HepG2 (cell line): ENCODE measurements around the gene GNL1. TPM values are rescaled to one million over a fixed set of nuclear protein-coding genes. Genes with fewer than 3 reads are reported as not detected.

Experiments used
- AGO1 ChIP-seq: fragments of 200-400 bp; formaldehyde crosslinking; IDR thresholded peaks from 2 replicates; pipeline ENCODE4 v1.6.1; 2017; ENCODE audit warnings: mild to moderate bottlenecking, low read depth, low read length, moderate library complexity; ENCODE audit not compliant: poor library complexity, severe bottlenecking
- ASH2L ChIP-seq: fragments of 300-600, 200-600 bp; sonication (generic); IDR thresholded peaks from 2 replicates; pipeline ENCODE4 v1.7.0; 2017; ENCODE audit warnings: low read depth, mild to moderate bottlenecking, moderate library complexity, mixed read lengths, low read length; ENCODE audit not compliant: insufficient read length
- BORCS8-MEF2B ChIP-seq: sonication (generic); formaldehyde crosslinking; IDR thresholded peaks from 2 replicates; pipeline ENCODE4 v1.8.0; 2022; ENCODE audit warnings: mild to moderate bottlenecking, missing genetic modification reagents
- CENPT ChIP-seq: sonication (generic); formaldehyde crosslinking; IDR thresholded peaks from 2 replicates; pipeline ENCODE4 v1.8.0; 2022; ENCODE audit warnings: low read depth, mild to moderate bottlenecking, moderate library complexity, missing genetic modification reagents
- CREM ChIP-seq, 2 experiments: sonication (generic) in 1 of 2; formaldehyde crosslinking in 1 of 2; IDR thresholded peaks; 2 replicates each; pipeline versions ENCODE4 v1.4.0 to v1.6.1; 2016 to 2020; ENCODE audit warnings: antibody characterized with exemption in 1 of 2, mild to moderate bottlenecking in 1 of 2, missing genetic modification reagents in 1 of 2
- FOXP1 ChIP-seq, 2 experiments: fragments of 450-650 bp in 1 of 2; IDR thresholded peaks; 2 replicates each; pipeline ENCODE4 v1.6.1; 2017 to 2018; ENCODE audit warnings: antibody characterized with exemption in 1 of 2
- JARID2 ChIP-seq: sonication (generic); formaldehyde crosslinking; IDR thresholded peaks from 2 replicates; pipeline ENCODE4 v1.8.1; 2023; ENCODE audit warnings: missing genetic modification reagents, inconsistent platforms; ENCODE audit not compliant: insufficient replicate concordance
- MAFF ChIP-seq: IDR thresholded peaks from 2 replicates; pipeline ENCODE4 v1.6.1; 2011; ENCODE audit warnings: low read depth, low read length, improper control_type of control experiment
- PCBP2 ChIP-seq: fragments of 200-400 bp; formaldehyde crosslinking; optimal IDR thresholded peaks from 2 replicates; pipeline ENCODE3; 2018; ENCODE audit warnings: low read length, low read depth; ENCODE audit not compliant: poor library complexity, severe bottlenecking
- RFX1 ChIP-seq: fragments of 450-650 bp; IDR thresholded peaks from 2 replicates; pipeline ENCODE4 v1.6.1; 2017
- RFX3 ChIP-seq: IDR thresholded peaks from 2 replicates; pipeline ENCODE4 v1.6.1; 2016; ENCODE audit warnings: missing biosample characterization, missing genetic modification reagents
- RXRB ChIP-seq: IDR thresholded peaks from 2 replicates; pipeline ENCODE4 v1.6.1; 2016; ENCODE audit warnings: borderline replicate concordance, missing genetic modification reagents, missing compliant biosample characterization
- SSRP1 ChIP-seq: IDR thresholded peaks from 2 replicates; pipeline ENCODE4 v1.6.1; 2016; ENCODE audit warnings: control low read depth
- TARDBP ChIP-seq: sonication (generic); formaldehyde crosslinking; IDR thresholded peaks from 2 replicates; pipeline ENCODE4 v1.8.0; 2022; ENCODE audit warnings: mild to moderate bottlenecking, missing genetic modification reagents
- TOPORS ChIP-seq: sonication (generic); formaldehyde crosslinking; IDR thresholded peaks from 2 replicates; pipeline ENCODE4 v1.8.0; 2023; ENCODE audit warnings: mild to moderate bottlenecking, missing genetic modification reagents
- YEATS4 ChIP-seq: sonication (generic); formaldehyde crosslinking; IDR thresholded peaks from 2 replicates; pipeline ENCODE4 v1.4.0; 2020; ENCODE audit warnings: missing genetic modification reagents, borderline replicate concordance
- ZBTB3 ChIP-seq: sonication (generic); formaldehyde crosslinking; IDR thresholded peaks from 2 replicates; pipeline ENCODE4 v1.4.0; 2020; ENCODE audit warnings: low read depth, mild to moderate bottlenecking, moderate library complexity, missing genetic modification reagents, borderline replicate concordance
- ZNF124 ChIP-seq: sonication (generic); formaldehyde crosslinking; IDR thresholded peaks from 2 replicates; pipeline ENCODE4 v1.4.0; 2020; ENCODE audit warnings: missing genetic modification reagents
- ZNF513 ChIP-seq: sonication (generic); formaldehyde crosslinking; conservative IDR thresholded peaks from 2 replicates; pipeline ENCODE4 v1.5.0; 2020; ENCODE audit warnings: missing genetic modification reagents
- ZNF574 ChIP-seq: sonication (generic); formaldehyde crosslinking; IDR thresholded peaks from 2 replicates; pipeline ENCODE4 v1.4.0; 2020; ENCODE audit warnings: missing genetic modification reagents
- ZNF615 ChIP-seq: sonication (generic); formaldehyde crosslinking; IDR thresholded peaks from 2 replicates; pipeline ENCODE4 v1.5.0; 2020; ENCODE audit warnings: mild to moderate bottlenecking, missing genetic modification reagents, borderline replicate concordance
- ZNF776 ChIP-seq: sonication (generic); formaldehyde crosslinking; IDR thresholded peaks from 2 replicates; pipeline ENCODE4 v1.4.0; 2020; ENCODE audit warnings: mild to moderate bottlenecking, missing genetic modification reagents
- ZSCAN31 ChIP-seq: sonication (generic); formaldehyde crosslinking; IDR thresholded peaks from 2 replicates; pipeline ENCODE4 v1.5.0; 2020; ENCODE audit warnings: low read depth, mild to moderate bottlenecking, missing genetic modification reagents
- polyA plus RNA-seq, 8 experiments: library from polyadenylated mRNA; depleted of rRNA in 3 of 8; stranded (reverse) in 7 of 8; unstranded in 1 of 8; fragments of >200 nt; fragmentation: Illumina TruSeq in 4 of 8; extraction: Trizol in 4 of 8; gene quantifications; 2 replicates each; pipeline versions ENCODE4 v1.2.1 to v1.2.3, GENCODE V29; 2011 to 2016; ENCODE audit warnings: low read depth in 4 of 8, missing spikeins in 1 of 8, mixed read lengths in 1 of 8; ENCODE audit not compliant: insufficient read depth in 1 of 8
- total RNA-seq, 5 experiments: library from RNA; depleted of rRNA; stranded (reverse); fragments of >200 nt; fragmentation: Illumina TruSeq; extraction: Trizol; gene quantifications; 2 replicates each; pipeline ENCODE4 v1.2.3, GENCODE V29; 2016; ENCODE audit warnings: low read depth in 1 of 5
- TF ChIP-seq, protein P1 (sequence below): sonication (generic); formaldehyde crosslinking; IDR thresholded peaks from 2 replicates; pipeline ENCODE4 v1.9.0; 2021; ENCODE audit warnings: missing genetic modification reagents, mild to moderate bottlenecking, borderline replicate concordance

Gene GNL1
- total and polyA plus RNA-seq, 2 of the 13 experiments (the other 11 are each of a cell fraction or from before 2014, with no cell fraction given) = 35.0 to 55.6 TPM

GRCh38 chr6:30556906-30557682, 805 bp upstream of the GNL1 start, which contains the start of gene PRR3 (continued):
- peak; percentile 97 for TF ChIP-seq YEATS4 (CRISPR knock-in tag)
- TF ChIP-seq CREM (IDR thresholded peaks at IDR 0.05) = peak; percentile 98
- peak; percentile 78 for TF ChIP-seq CREM (CRISPR knock-in tag; IDR thresholded peaks at IDR 0.05)
- TF ChIP-seq MAFF = 0 out of 2 replicates have a peak, but pooled peaks have one; percentile 12
- no peak for TF ChIP-seq AGO1
- TF ChIP-seq TOPORS = no peak; the same call in 1 of the 2 replicates
- peak; percentile 92 for TF ChIP-seq RFX1
- peak; percentile 99 for TF ChIP-seq BORCS8-MEF2B (CRISPR knock-in tag)
- no peak for TF ChIP-seq PCBP2
- no peak for TF ChIP-seq ZNF513 (CRISPR knock-in tag)
- TF ChIP-seq ASH2L = peak; percentile 99
- TF ChIP-seq ZSCAN31 (CRISPR knock-in tag) = peak; percentile 99
- TF ChIP-seq ZNF574 (CRISPR knock-in tag) = peak; percentile 95
- peak; percentile 51; the same call in 1 of the 2 replicates for TF ChIP-seq ZNF776 (CRISPR knock-in tag)
- no peak for TF ChIP-seq SSRP1
- TF ChIP-seq FOXP1 (IDR thresholded peaks at IDR 0.05) = no peak
- no peak for TF ChIP-seq FOXP1 (CRISPR knock-in tag; IDR thresholded peaks at IDR 0.05)
- TF ChIP-seq CENPT = peak; percentile 70; the same call in 1 of the 2 replicates
- TF ChIP-seq, protein P1, sequence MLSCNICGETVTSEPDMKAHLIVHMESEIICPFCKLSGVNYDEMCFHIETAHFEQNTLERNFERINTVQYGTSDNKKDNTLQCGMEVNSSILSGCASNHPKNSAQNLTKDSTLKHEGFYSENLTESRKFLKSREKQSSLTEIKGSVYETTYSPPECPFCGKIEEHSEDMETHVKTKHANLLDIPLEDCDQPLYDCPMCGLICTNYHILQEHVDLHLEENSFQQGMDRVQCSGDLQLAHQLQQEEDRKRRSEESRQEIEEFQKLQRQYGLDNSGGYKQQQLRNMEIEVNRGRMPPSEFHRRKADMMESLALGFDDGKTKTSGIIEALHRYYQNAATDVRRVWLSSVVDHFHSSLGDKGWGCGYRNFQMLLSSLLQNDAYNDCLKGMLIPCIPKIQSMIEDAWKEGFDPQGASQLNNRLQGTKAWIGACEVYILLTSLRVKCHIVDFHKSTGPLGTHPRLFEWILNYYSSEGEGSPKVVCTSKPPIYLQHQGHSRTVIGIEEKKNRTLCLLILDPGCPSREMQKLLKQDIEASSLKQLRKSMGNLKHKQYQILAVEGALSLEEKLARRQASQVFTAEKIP = no peak
- peak; percentile 89; the same call in 1 of the 2 replicates for TF ChIP-seq TARDBP (CRISPR knock-in tag)
- 0 out of 2 replicates have a peak, but pooled peaks have one; percentile 86 for TF ChIP-seq ZBTB3 (CRISPR knock-in tag)
- peak; percentile 91 for TF ChIP-seq RFX3 (CRISPR knock-in tag)
- TF ChIP-seq RXRB = peak; percentile 88
- no peak; the same call in 1 of the 2 replicates for TF ChIP-seq ZNF615 (CRISPR knock-in tag)
- no peak; the same call in 1 of the 2 replicates for TF ChIP-seq ZNF124 (CRISPR knock-in tag)
- no peak for TF ChIP-seq JARID2 (CRISPR knock-in tag)
